Esophagus squamous epithelium (tissue), 5 donors: ENCODE measurements around the gene LRRC31. TPM values are rescaled to one million over a fixed set of nuclear protein-coding genes. Genes with fewer than 3 reads are reported as not detected.

Source experiments
- DNase-seq: peaks from one replicate; lab custom pipeline; 2025; lab: John Stamatoyannopoulos, UW
- H3K27ac ChIP-seq, 4 donors: fragments of 200-600 bp; sonication (generic); one replicate each; pipeline ENCODE4 v1.5.1; 2016 to 2019; ENCODE audit warnings: mild to moderate bottlenecking in 1 of 4
- H3K27me3 ChIP-seq, 4 donors: fragments of 200-600 bp; sonication (generic); 1 replicate in 3 of 4; 2 replicates in 1 of 4; pipeline versions ENCODE4 v1.5.1 to v1.6.0; 2017 to 2021; ENCODE audit warnings: antibody characterized with exemption in 1 of 4
- H3K36me3 ChIP-seq, 3 donors: fragments of 200-600 bp; sonication (generic); one replicate each; pipeline ENCODE4 v1.5.1; 2016 to 2019
- H3K4me1 ChIP-seq, 3 donors: fragments of 200-600 bp; sonication (generic); one replicate each; pipeline ENCODE4 v1.5.1; 2017 to 2019
- H3K4me3 ChIP-seq, 4 donors: fragments of 200-600 bp; sonication (generic); 1 replicate in 3 of 4; 2 replicates in 1 of 4; pipeline ENCODE4 v1.5.1; 2016 to 2019; ENCODE audit warnings: mild to moderate bottlenecking in 2 of 4, moderate library complexity in 1 of 4
- H3K9me3 ChIP-seq, 3 donors: fragments of 200-600 bp; sonication (generic); one replicate each; pipeline ENCODE4 v1.5.1; 2016 to 2019
- CTCF ChIP-seq, 6 experiments: fragments of 450-650 bp in 4 of 6; fragments of 200-600 bp in 2 of 6; sonication (generic) in 2 of 6; IDR thresholded peaks; one replicate each; pipeline ENCODE4 v1.5.1; 2016 to 2019; ENCODE audit warnings: antibody characterized with exemption in 6 of 6, mild to moderate bottlenecking in 4 of 6, moderate library complexity in 4 of 6
- POLR2A ChIP-seq, 4 donors: fragments of 450-650 bp; IDR thresholded peaks; one replicate each; pipeline ENCODE4 v1.6.1; 2017; ENCODE audit warnings: antibody characterized with exemption in 4 of 4, mild to moderate bottlenecking in 4 of 4, moderate library complexity in 3 of 4
- WGBS, 2 donors: methylation state at CpG; one replicate each; pipeline ENCODE4 v1.1.5; 2018; 5-methylcytosine and 5-hydroxymethylcytosine counted together
- intact Hi-C: fragments of 100-400 bp; cut with DNase I; formaldehyde crosslinking; loops from one replicate; pipeline ENCODE4 v1.15.0; 2022
- total RNA-seq, 4 donors: library from RNA; depleted of rRNA; stranded (reverse); fragments of >200 nt; gene quantifications; one replicate each; pipeline ENCODE4 v1.1.0, GENCODE V29; 2016
- donor health status: DM: yes; HTN: yes; CAD: no.

The LRRC31 gene
- total RNA-seq, 4 donors from 2014 or later, result not detected

- Histone ChIP-seq H3K27ac (no peak overlapping the region), H3K4me3 (no peak overlapping the region), H3K27me3 (peaks cover 0 to 15% (median 0%) of the 10 kb centered on the region in 4 donors), H3K36me3 (no peaks in the 10 kb centered on the region), H3K9me3 (peaks cover 0 to 11% (median 3%) of the 10 kb centered on the region in 3 donors), H3K4me1 (peaks cover 0 to 8% (median 6%) of the 10 kb centered on the region in 3 donors)
- DNase-seq, result no peak
- no peak for TF ChIP-seq POLR2A (IDR thresholded peaks at IDR 0.05)
- no peak for TF ChIP-seq CTCF (IDR thresholded peaks at IDR 0.05)
- intact Hi-C loops, result no loop called here
- WGBS, 2 donors, result 71 to 82% methylated on average over 2 of the region's 2 CpGs
Observed at GRCh38 chr3:169818316-169818715, 51.4 kb downstream of the LRRC31 start.

GRCh38 chr3:169815590-169816150 is 54.1 kb downstream of the LRRC31 start:
- Histone ChIP-seq H3K4me1 (peaks cover 12 to 33% (median 13%) of the 10 kb centered on the region in 3 donors), H3K36me3 (no peaks in the 10 kb centered on the region), H3K4me3 (no peak overlapping the region), H3K27me3 (peaks cover 0 to 17% (median 0%) of the 10 kb centered on the region in 4 donors), H3K27ac (no peak overlapping the region), H3K9me3 (peaks cover 0 to 11% (median 3%) of the 10 kb centered on the region in 3 donors)
- DNase-seq, result no peak
- TF ChIP-seq CTCF (IDR thresholded peaks at IDR 0.05), result no peak
- TF ChIP-seq POLR2A (IDR thresholded peaks at IDR 0.05), result no peak
- intact Hi-C loops, result no loop called here
- 90 to 92% methylated on average over 4 of the region's 4 CpGs for WGBS, 2 donors

GRCh38 chr3:169813757-169814517 is 55.8 kb downstream of the LRRC31 start:
- Histone ChIP-seq H3K9me3 (peaks cover 0 to 11% (median 3%) of the 10 kb centered on the region in 3 donors), H3K27me3 (peaks cover 0 to 17% (median 0%) of the 10 kb centered on the region in 4 donors), H3K4me3 (peak overlapping the region; percentile 42 to 85 (median 62)), H3K4me1 (peaks cover 12 to 33% (median 13%) of the 10 kb centered on the region in 3 donors), H3K27ac (no peak overlapping the region), H3K36me3 (no peaks in the 10 kb centered on the region)
- TF ChIP-seq CTCF (IDR thresholded peaks at IDR 0.05) (peak in 5 of 6 experiments; percentile 19 to 54 (median 42)), POLR2A (IDR thresholded peaks at IDR 0.05) (no peak)
- no peak for DNase-seq
- WGBS, 2 donors, result 63 to 72% methylated on average over 20 to 24 of the region's 27 CpGs
- intact Hi-C loops, result no loop called here

GRCh38 chr3:169813278-169813677 is 56.5 kb downstream of the LRRC31 start:
- WGBS, 2 donors, result 53 to 73% methylated on average over 8 of the region's 8 CpGs
- Histone ChIP-seq H3K27ac (peak overlapping the region in 1 of 4 donors; percentile 81), H3K36me3 (no peaks in the 10 kb centered on the region), H3K4me3 (peak overlapping the region; percentile 42 to 85 (median 62)), H3K9me3 (peaks cover 0 to 11% (median 3%) of the 10 kb centered on the region in 3 donors), H3K27me3 (peaks cover 0 to 17% (median 0%) of the 10 kb centered on the region in 4 donors), H3K4me1 (peaks cover 12 to 33% (median 13%) of the 10 kb centered on the region in 3 donors)
- intact Hi-C loops, result no loop called here
- DNase-seq, result no peak
- TF ChIP-seq POLR2A (IDR thresholded peaks at IDR 0.05) (no peak), CTCF (IDR thresholded peaks at IDR 0.05) (no peak)
